Ishikawa (cell line): Measurements from ENCODE around the gene NEO1.

Experiments
- CREB1 ChIP-seq: IDR thresholded peaks from 2 replicates; pipeline ENCODE4 v1.6.1; 2012; ENCODE audit warnings: low read depth
- EP300 ChIP-seq: IDR thresholded peaks from 2 replicates; pipeline ENCODE4 v1.6.1; 2012; ENCODE audit warnings: borderline replicate concordance
- RAD21 ChIP-seq: IDR thresholded peaks from 2 replicates; pipeline ENCODE4 v1.6.1; 2012; ENCODE audit warnings: low read depth
- TAF1 ChIP-seq: IDR thresholded peaks from 2 replicates; pipeline ENCODE4 v1.6.1; 2012; ENCODE audit warnings: low read depth, mild to moderate bottlenecking
- TEAD4 ChIP-seq: IDR thresholded peaks from 2 replicates; pipeline ENCODE4 v1.6.1; 2012
- YY1 ChIP-seq: IDR thresholded peaks from 2 replicates; pipeline ENCODE4 v1.6.1; 2012; ENCODE audit warnings: low read depth
- ZBTB7A ChIP-seq: IDR thresholded peaks from 2 replicates; pipeline ENCODE4 v1.6.1; 2012; ENCODE audit warnings: low read depth
- TF ChIP-seq, protein P1 (sequence below): IDR thresholded peaks from 2 replicates; pipeline ENCODE4 v1.6.1; 2012; ENCODE audit warnings: low read depth, mild to moderate bottlenecking
- TF ChIP-seq, protein P2 (sequence below): IDR thresholded peaks from 2 replicates; pipeline ENCODE4 v1.6.1; 2012

DNA sequence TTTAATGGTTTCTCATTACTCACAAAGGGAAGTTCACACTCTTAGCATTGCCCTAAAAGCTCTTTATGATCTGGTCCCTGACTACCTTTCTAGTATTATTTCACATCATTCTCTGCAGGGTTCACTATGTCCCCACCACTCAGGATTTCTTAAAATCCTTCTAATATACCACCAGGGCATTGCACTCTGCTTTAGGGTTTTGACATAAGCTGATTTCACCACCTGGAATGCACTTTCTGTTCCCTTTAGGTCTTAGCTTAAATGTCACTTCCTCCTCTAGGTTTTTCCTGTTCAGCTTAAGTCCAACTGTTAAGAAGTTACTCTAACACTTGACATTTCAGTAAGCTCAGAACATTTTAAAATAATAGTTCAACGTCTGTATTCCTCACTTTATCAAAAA, 234.8 kb downstream of the NEO1 start:
- no peak for TF ChIP-seq TAF1
- no peak for TF ChIP-seq CREB1
- TF ChIP-seq, protein P1, sequence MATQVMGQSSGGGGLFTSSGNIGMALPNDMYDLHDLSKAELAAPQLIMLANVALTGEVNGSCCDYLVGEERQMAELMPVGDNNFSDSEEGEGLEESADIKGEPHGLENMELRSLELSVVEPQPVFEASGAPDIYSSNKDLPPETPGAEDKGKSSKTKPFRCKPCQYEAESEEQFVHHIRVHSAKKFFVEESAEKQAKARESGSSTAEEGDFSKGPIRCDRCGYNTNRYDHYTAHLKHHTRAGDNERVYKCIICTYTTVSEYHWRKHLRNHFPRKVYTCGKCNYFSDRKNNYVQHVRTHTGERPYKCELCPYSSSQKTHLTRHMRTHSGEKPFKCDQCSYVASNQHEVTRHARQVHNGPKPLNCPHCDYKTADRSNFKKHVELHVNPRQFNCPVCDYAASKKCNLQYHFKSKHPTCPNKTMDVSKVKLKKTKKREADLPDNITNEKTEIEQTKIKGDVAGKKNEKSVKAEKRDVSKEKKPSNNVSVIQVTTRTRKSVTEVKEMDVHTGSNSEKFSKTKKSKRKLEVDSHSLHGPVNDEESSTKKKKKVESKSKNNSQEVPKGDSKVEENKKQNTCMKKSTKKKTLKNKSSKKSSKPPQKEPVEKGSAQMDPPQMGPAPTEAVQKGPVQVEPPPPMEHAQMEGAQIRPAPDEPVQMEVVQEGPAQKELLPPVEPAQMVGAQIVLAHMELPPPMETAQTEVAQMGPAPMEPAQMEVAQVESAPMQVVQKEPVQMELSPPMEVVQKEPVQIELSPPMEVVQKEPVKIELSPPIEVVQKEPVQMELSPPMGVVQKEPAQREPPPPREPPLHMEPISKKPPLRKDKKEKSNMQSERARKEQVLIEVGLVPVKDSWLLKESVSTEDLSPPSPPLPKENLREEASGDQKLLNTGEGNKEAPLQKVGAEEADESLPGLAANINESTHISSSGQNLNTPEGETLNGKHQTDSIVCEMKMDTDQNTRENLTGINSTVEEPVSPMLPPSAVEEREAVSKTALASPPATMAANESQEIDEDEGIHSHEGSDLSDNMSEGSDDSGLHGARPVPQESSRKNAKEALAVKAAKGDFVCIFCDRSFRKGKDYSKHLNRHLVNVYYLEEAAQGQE: no peak
- no peak for TF ChIP-seq RAD21
- no peak for TF ChIP-seq ZBTB7A
- TF ChIP-seq TEAD4: no peak
- no peak for TF ChIP-seq YY1
- TF ChIP-seq, protein P2, sequence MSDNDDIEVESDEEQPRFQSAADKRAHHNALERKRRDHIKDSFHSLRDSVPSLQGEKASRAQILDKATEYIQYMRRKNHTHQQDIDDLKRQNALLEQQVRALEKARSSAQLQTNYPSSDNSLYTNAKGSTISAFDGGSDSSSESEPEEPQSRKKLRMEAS: no peak
- no peak for TF ChIP-seq EP300
